H1 (cell line): ENCODE measurements around the gene TXNDC11. TPM values are rescaled to one million over a fixed set of nuclear protein-coding genes. Genes with fewer than 3 reads are reported as not detected.
A peak's percentile ranks its signal among the peaks of the same experiment; 100 is the strongest.

ENCODE experiments used
- CTCF ChIA-PET: fragments of 300-600 bp; sonication (Branson Sonifier 250); formaldehyde crosslinking; loops from one replicate; lab custom pipeline; 2021; ENCODE audit not compliant: partially characterized antibody; lab: Charles Lee
- POLR2A ChIA-PET: fragments of 300-600 bp; sonication (Branson Sonifier 250); formaldehyde crosslinking; loops from one replicate; lab custom pipeline; 2021; ENCODE audit warnings: inconsistent platforms; ENCODE audit not compliant: partially characterized antibody; lab: Charles Lee
- DNase-seq, 2 experiments: peaks; one replicate each; pipeline versions ENCODE4 v3.0.0 to v3.0.0-alpha.2; 2010 to 2022; ENCODE audit warnings: low spot score in 2 of 2, low read depth in 1 of 2, mixed read lengths in 1 of 2
- FAIRE-seq: peaks from 2 replicates; lab custom pipeline; 2011; peaks lifted over from hg19 to GRCh38; lab: Jason Lieb, UNC
- H2AFZ ChIP-seq: 2 replicates; pipeline ENCODE4 v1.8.1; 2012; ENCODE audit warnings: low read length, inconsistent platforms
- H2AK5ac ChIP-seq: 2 replicates; pipeline ENCODE4 v1.6.1; 2013; ENCODE audit warnings: low read depth, low read length
- H2BK120ac ChIP-seq: replicated peaks from 2 replicates; pipeline ENCODE3; 2013; ENCODE audit warnings: low read depth, low read length, inconsistent platforms
- H2BK12ac ChIP-seq: 2 replicates; pipeline ENCODE4 v1.6.1; 2013; ENCODE audit warnings: low read depth, low read length
- H2BK15ac ChIP-seq: 2 replicates; pipeline ENCODE4 v1.6.1; 2013; ENCODE audit warnings: low read length
- H2BK20ac ChIP-seq: 2 replicates; pipeline ENCODE4 v1.6.1; 2013; ENCODE audit warnings: low read length
- H2BK5ac ChIP-seq: 2 replicates; pipeline ENCODE4 v1.6.1; 2013; ENCODE audit warnings: low read depth, low read length
- H3K14ac ChIP-seq: 2 replicates; pipeline ENCODE4 v1.6.1; 2013; ENCODE audit warnings: inconsistent platforms; ENCODE audit not compliant: insufficient read length
- H3K18ac ChIP-seq: 2 replicates; pipeline ENCODE4 v1.6.1; 2013; ENCODE audit warnings: low read length; ENCODE audit errors: extremely low read depth
- H3K23ac ChIP-seq: 2 replicates; pipeline ENCODE4 v1.6.1; 2013; ENCODE audit warnings: inconsistent platforms; ENCODE audit not compliant: insufficient read length
- H3K23me2 ChIP-seq: 2 replicates; pipeline ENCODE4 v1.6.1; 2013; ENCODE audit warnings: low read depth, low read length
- H3K27ac ChIP-seq: 2 replicates; pipeline ENCODE4 v1.6.1; 2011; ENCODE audit warnings: low read depth, low read length, inconsistent platforms
- H3K27me3 ChIP-seq, 4 experiments: replicated peaks in 1 of 4; 1 replicate in 1 of 4; 2 replicates in 3 of 4; pipeline versions ENCODE4 v1.6.1 to v1.8.1; 2011 to 2013; ENCODE audit warnings: low read length in 3 of 4, mild to moderate bottlenecking in 3 of 4, inconsistent platforms in 2 of 4, mixed read lengths in 2 of 4, moderate library complexity in 1 of 4; ENCODE audit not compliant: control insufficient read depth in 3 of 4, insufficient read depth in 3 of 4; ENCODE audit errors: extremely low read depth in 1 of 4
- H3K36me3 ChIP-seq, 4 experiments: 2 replicates each; pipeline versions ENCODE4 v1.6.1 to v1.8.1; 2011 to 2013; ENCODE audit warnings: mild to moderate bottlenecking in 4 of 4, low read length in 3 of 4, moderate library complexity in 2 of 4, control low read depth in 1 of 4, inconsistent platforms in 1 of 4; ENCODE audit not compliant: insufficient read depth in 4 of 4, control insufficient read depth in 2 of 4
- H3K4ac ChIP-seq: replicated peaks from 2 replicates; pipeline ENCODE3; 2013; ENCODE audit warnings: low read length, low read depth, mixed read lengths, inconsistent platforms; ENCODE audit not compliant: insufficient read length
- H3K4me1 ChIP-seq, 4 experiments: replicated peaks in 1 of 4; 1 replicate in 1 of 4; 2 replicates in 3 of 4; pipeline versions ENCODE4 v1.6.1 to v1.8.1; 2011 to 2013; ENCODE audit warnings: low read length in 3 of 4, inconsistent platforms in 2 of 4, mixed read lengths in 1 of 4; ENCODE audit not compliant: insufficient read depth in 4 of 4, control insufficient read depth in 3 of 4
- H3K4me2 ChIP-seq, 2 experiments: 2 replicates each; pipeline versions ENCODE4 v1.6.1 to v1.8.1; 2011 to 2013; ENCODE audit warnings: low read depth in 2 of 2, low read length in 2 of 2, control low read depth in 1 of 2, inconsistent platforms in 1 of 2, mild to moderate bottlenecking in 1 of 2; ENCODE audit not compliant: insufficient read depth in 1 of 2
- H3K4me3 ChIP-seq, 4 experiments: fragments of 200-600, 300-600 bp in 1 of 4; sonication (generic), shearing (Covaris generic), sonication (Bioruptor Twin) in 1 of 4; 2 replicates each; pipeline versions ENCODE4 v1.5.1 to v1.8.1; 2011 to 2016; ENCODE audit warnings: low read length in 4 of 4, low read depth in 3 of 4, control low read depth in 2 of 4, inconsistent platforms in 2 of 4, mild to moderate bottlenecking in 2 of 4, mixed read lengths in 1 of 4, moderate library complexity in 1 of 4; ENCODE audit not compliant: insufficient read depth in 2 of 4; ENCODE audit errors: extremely low read depth in 1 of 4
- H3K56ac ChIP-seq: replicated peaks from 2 replicates; pipeline ENCODE3; 2013; ENCODE audit warnings: low read depth, mild to moderate bottlenecking, mixed read lengths, low read length, inconsistent platforms; ENCODE audit not compliant: insufficient read length
- H3K79me1 ChIP-seq: 2 replicates; pipeline ENCODE4 v1.6.1; 2013; ENCODE audit warnings: low read depth, low read length, control low read depth
- H3K79me2 ChIP-seq, 2 experiments: 2 replicates each; pipeline versions ENCODE4 v1.6.1 to v1.8.1; 2012 to 2013; ENCODE audit warnings: low read length in 2 of 2, mild to moderate bottlenecking in 2 of 2, inconsistent platforms in 1 of 2; ENCODE audit not compliant: insufficient read depth in 2 of 2, control insufficient read depth in 1 of 2
- H3K9ac ChIP-seq, 4 experiments: replicated peaks in 1 of 4; 1 replicate in 1 of 4; 2 replicates in 3 of 4; pipeline versions ENCODE4 v1.6.1 to v1.8.1; 2011 to 2013; ENCODE audit warnings: low read depth in 3 of 4, low read length in 3 of 4, control low read depth in 2 of 4, mild to moderate bottlenecking in 2 of 4, moderate library complexity in 2 of 4, inconsistent platforms in 1 of 4; ENCODE audit errors: extremely low read depth in 1 of 4
- H3K9me3 ChIP-seq, 2 experiments: 2 replicates each; pipeline versions ENCODE4 v1.6.1 to v1.8.1; 2012 to 2013; ENCODE audit warnings: mild to moderate bottlenecking in 2 of 2, moderate library complexity in 2 of 2, control low read depth in 1 of 2, inconsistent platforms in 1 of 2, low read depth in 1 of 2, low read length in 1 of 2, mixed read lengths in 1 of 2; ENCODE audit not compliant: insufficient read depth in 2 of 2
- H4K20me1 ChIP-seq, 2 experiments: replicated peaks in 1 of 2; 2 replicates each; pipeline versions ENCODE3 to v1.8.1; 2011 to 2013; ENCODE audit warnings: inconsistent platforms in 2 of 2, low read length in 2 of 2, mild to moderate bottlenecking in 1 of 2; ENCODE audit not compliant: insufficient read depth in 2 of 2, control insufficient read depth in 1 of 2
- H4K5ac ChIP-seq: 2 replicates; pipeline ENCODE4 v1.6.1; 2013; ENCODE audit warnings: low read length, low read depth, mixed read lengths, inconsistent platforms; ENCODE audit not compliant: insufficient read length
- H4K8ac ChIP-seq: 2 replicates; pipeline ENCODE4 v1.8.0; 2013; ENCODE audit warnings: mild to moderate bottlenecking, moderate library complexity, low read length, inconsistent platforms; ENCODE audit not compliant: insufficient read depth; ENCODE audit errors: extremely low read depth
- H4K91ac ChIP-seq: replicated peaks from 2 replicates; pipeline ENCODE3; 2013; ENCODE audit warnings: low read length, mixed read lengths, inconsistent platforms; ENCODE audit not compliant: insufficient read length
- KDM5A ChIP-seq: fragments of 200-600 bp; IDR thresholded peaks from 2 replicates; pipeline ENCODE4 v1.7.1; 2012; ENCODE audit warnings: mild to moderate bottlenecking, low read length, inconsistent platforms, mixed read lengths
- NRF1 ChIP-seq: IDR thresholded peaks from 2 replicates; pipeline ENCODE4 v1.6.1; 2011; ENCODE audit warnings: mild to moderate bottlenecking, low read depth, low read length, improper control_type of control experiment
- POLR2A ChIP-seq, 2 experiments: IDR thresholded peaks; 1 replicate in 1 of 2; 2 replicates in 1 of 2; pipeline ENCODE4 v1.6.1; 2011; ENCODE audit warnings: low read depth in 2 of 2, low read length in 2 of 2, mild to moderate bottlenecking in 2 of 2; ENCODE audit errors: control extremely low read depth in 1 of 2
- SUZ12 ChIP-seq: fragments of 200-600 bp; sonication (generic); IDR thresholded peaks from 2 replicates; pipeline ENCODE4 v1.6.1; 2012; ENCODE audit warnings: mild to moderate bottlenecking, inconsistent platforms, low read length, moderate library complexity, mixed read lengths
- TCF12 ChIP-seq: IDR thresholded peaks from 2 replicates; pipeline ENCODE4 v1.6.1; 2011; ENCODE audit warnings: low read depth, mild to moderate bottlenecking, low read length
- USF2 ChIP-seq: IDR thresholded peaks from 2 replicates; pipeline ENCODE4 v1.6.1; 2011; ENCODE audit warnings: low read length, improper control_type of control experiment
- WGBS, 2 experiments: shearing (Covaris generic) in 1 of 2; methylation state at CpG; one replicate each; pipeline versions ENCODE4 v1.1.6 to v1.1.7; 2013 to 2015; ENCODE audit warnings: low lambda C conversion rate in 2 of 2, mixed read lengths in 2 of 2, inconsistent platforms in 1 of 2, low coverage in 1 of 2, missing lambda C conversion rate in 1 of 2; ENCODE audit not compliant: insufficient replicate concordance in 2 of 2, insufficient coverage in 1 of 2, insufficient read length in 1 of 2; ENCODE audit errors: extremely low coverage in 1 of 2, missing lambda C conversion rate in 1 of 2; 5-methylcytosine and 5-hydroxymethylcytosine counted together
- polyA plus RNA-seq, 7 experiments: library from polyadenylated mRNA; depleted of rRNA in 3 of 7; stranded (reverse) in 5 of 7; unstranded in 2 of 7; fragments of >200 nt in 5 of 7; fragments of 200-250 nt in 2 of 7; gene quantifications; 1 replicate in 5 of 7; 2 replicates in 1 of 7; 4 replicates in 1 of 7; pipeline versions ENCODE4 v1.2.1 to v1.2.3, GENCODE V29; 2011 to 2013; ENCODE audit warnings: missing spikeins in 2 of 7, mixed read lengths in 2 of 7
- total RNA-seq: library from RNA; stranded (reverse); fragmentation: NEBNext Ultra II Directional; extraction: Animal tissue kit (Norgen Biotek cat#: 25700); gene quantifications from 2 replicates; pipeline ENCODE4 v1.2.1, GENCODE V29; 2021

The TXNDC11 gene
- total and polyA plus RNA-seq, 2 of the 8 experiments (the other 6 are each of a cell fraction or from before 2014, with no cell fraction given), result 13.5 to 13.8 TPM

DNA sequence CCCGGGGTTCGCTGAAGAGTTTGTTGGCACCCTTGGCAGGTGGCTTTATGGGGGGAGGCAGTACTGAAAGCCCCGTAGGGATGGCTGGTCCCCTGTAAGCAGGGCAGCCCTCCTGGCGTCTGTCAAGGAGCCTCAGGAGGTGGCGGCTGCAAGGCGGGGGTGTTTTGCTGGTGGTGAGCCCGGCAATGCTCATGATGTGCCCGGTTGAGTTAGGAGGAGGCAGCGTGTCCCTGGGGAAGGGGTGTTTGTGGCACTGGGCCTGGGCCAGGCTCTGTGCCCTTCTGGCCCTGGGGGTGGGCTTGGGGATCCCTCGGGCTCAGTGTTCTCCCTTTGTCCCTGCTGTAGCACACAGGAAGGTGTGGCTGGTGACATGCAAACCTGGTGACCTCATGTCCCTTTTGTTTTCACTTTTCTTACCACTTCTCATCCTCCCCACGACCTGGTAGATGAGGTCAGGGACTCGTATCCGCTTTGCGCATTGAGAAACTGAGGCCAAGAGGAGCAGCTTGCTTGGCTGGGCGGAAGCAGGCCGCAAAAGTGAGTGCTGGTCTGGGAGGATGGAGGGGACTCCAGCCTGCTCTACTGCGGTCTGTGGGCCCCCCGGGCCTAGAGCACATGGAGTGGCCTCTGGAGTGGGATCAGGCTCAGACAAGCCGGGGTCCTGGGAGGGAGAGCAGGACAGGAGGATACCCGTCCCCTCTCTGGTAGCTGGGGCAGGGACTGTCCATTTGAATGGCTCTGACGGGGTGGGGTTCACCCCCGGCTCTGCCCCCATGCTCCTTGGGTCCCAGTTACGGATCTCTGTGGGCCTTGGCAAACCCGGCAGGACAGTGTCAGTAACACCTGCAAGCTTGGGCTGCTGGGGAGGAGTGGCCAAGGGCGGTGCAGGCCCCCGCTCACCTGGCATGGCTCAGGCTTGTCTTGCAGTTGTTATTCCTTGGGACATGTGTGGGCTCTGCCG lies 72.2 kb downstream of the TXNDC11 start:
- POLR2A ChIA-PET, result interaction anchor here (0.6 to 1.8 kb wide), 6 partner anchors 8 to 44 kb away, joined by 3 to 15 read pairs (median 4); no protein-coding TSS in a partner anchor
- peak overlapping the region in 1 of 4 experiments; percentile 1; a peak in 4 of 7 replicates for H3K9ac ChIP-seq
- H3K79me2 ChIP-seq, result peaks cover 14 to 61% of the 10 kb centered on the region in 2 experiments
- H3K23ac ChIP-seq, result no peak overlapping the region
- H3K79me1 ChIP-seq, result peaks cover 28% of the 10 kb centered on the region
- H2BK12ac ChIP-seq, result no peak overlapping the region
- peaks cover 0 to 4% (median 0%) of the 10 kb centered on the region in 4 experiments; a peak in 1 of 7 replicates for H3K27me3 ChIP-seq
- H2BK120ac ChIP-seq, result no peak overlapping the region
- TF ChIP-seq KDM5A (no peak), TCF12 (no peak), SUZ12 (no peak), POLR2A (IDR thresholded peaks at IDR 0.05; ENCODE audit: control extremely low read depth in 1 of 2, low read depth in 2 of 2, low read length in 2 of 2) (0 out of 3 replicates have a peak, but pooled peaks of 1 of the 2 experiments have one; percentile 17), NRF1 (no peak), USF2 (no peak)
- TF ChIP-seq, all 59 proteins: peak for 1
- peak overlapping the region; percentile 75 for H2BK5ac ChIP-seq
- 78% methylated on average over 27 of the region's 27 CpGs; no CpG with 5 or more reads in 1 of the 2 experiments for WGBS, 2 experiments
- no peak overlapping the region for H3K27ac ChIP-seq
- peak overlapping the region in 1 of 4 experiments; percentile 78; a peak in 2 of 8 replicates for H3K4me3 ChIP-seq
- 0 out of 2 replicates have a peak overlapping the region, but pooled peaks have one; percentile 19 for H3K18ac ChIP-seq
- H4K5ac ChIP-seq, result no peak overlapping the region
- H4K91ac ChIP-seq, result no peak overlapping the region
- peak overlapping the region; percentile 73 to 83 for H3K4me2 ChIP-seq
- no peak overlapping the region for H3K56ac ChIP-seq
- H3K14ac ChIP-seq, result no peak overlapping the region
- no peaks in the 10 kb centered on the region for H3K36me3 ChIP-seq
- no peak overlapping the region for H4K8ac ChIP-seq
- H4K20me1 ChIP-seq, result peaks cover 27 to 53% of the 10 kb centered on the region in 2 experiments
- no peak for DNase-seq
- H3K4ac ChIP-seq, result peak overlapping the region; percentile 83
- H3K9me3 ChIP-seq, result no peaks in the 10 kb centered on the region
- FAIRE-seq, result no peak
- peaks cover 5 to 31% (median 24%) of the 10 kb centered on the region in 4 experiments for H3K4me1 ChIP-seq
- CTCF ChIA-PET, result interaction anchor here (1.3 to 3.5 kb wide), 5 partner anchors 29 to 140 kb away, joined by 3 to 13 read pairs (median 5); no protein-coding TSS in a partner anchor
- 0 out of 2 replicates have a peak overlapping the region, but pooled peaks have one; percentile 75 for H2AK5ac ChIP-seq
- no peak overlapping the region for H2BK15ac ChIP-seq
- no peak overlapping the region for H2AFZ ChIP-seq
- H2BK20ac ChIP-seq, result no peak overlapping the region
- H3K23me2 ChIP-seq, result peaks cover 5% of the 10 kb centered on the region; the same call in 1 of the 2 replicates
